GM20000 (cell line): ENCODE measurements around the gene STKLD1.
A peak's percentile ranks its signal among the peaks of the same experiment; 100 is the strongest.

ENCODE experiments used
- DNase-seq: peaks from one replicate; pipeline ENCODE4 v3.0.0; 2012; ENCODE audit warnings: low spot score
- CTCF ChIP-seq: IDR thresholded peaks from 2 replicates; pipeline ENCODE4 v1.5.1; 2012; ENCODE audit warnings: mild to moderate bottlenecking, control low read depth; ENCODE audit errors: extremely low read depth, missing control alignments

The STKLD1 gene

GRCh38 chr9:133347515-133347984 is 28.6 kb upstream of the STKLD1 start:
- DNase-seq = peak; percentile 80
- no peak for TF ChIP-seq CTCF

GRCh38 chr9:133347985-133348717 is 28.0 kb upstream of the STKLD1 start, which contains the start of the genes MED22 and RPL7A:
Gene MED22, minus strand, starts transcription at chr9:133348131. Its CDS starts 1,469 bp downstream, at chr9:133346662.
Gene RPL7A, plus strand, starts transcription at chr9:133348218. Its CDS starts 26 bp downstream, at chr9:133348244.
- peak; percentile 96 for DNase-seq
- no peak for TF ChIP-seq CTCF

- DNase-seq = no peak
- no peak for TF ChIP-seq CTCF
These were observed 27.2 kb upstream of the STKLD1 start for GRCh38 chr9:133348718-133349573.

GRCh38 chr9:133349965-133350616 is 26.1 kb upstream of the STKLD1 start:
- no peak for TF ChIP-seq CTCF
- DNase-seq = no peak

GRCh38 chr9:133351526-133351907 is 24.6 kb upstream of the STKLD1 start:
- DNase-seq = no peak
- no peak for TF ChIP-seq CTCF

GRCh38 chr9:133351908-133352634 is 24.1 kb upstream of the STKLD1 start:
- TF ChIP-seq CTCF = peak; percentile 39
- DNase-seq = peak; percentile 67
